GM19328 (cell line): ENCODE results near the gene HIF1A.
A peak's percentile ranks its signal among the peaks of the same experiment; 100 is the strongest.

Experiments used
- ATAC-seq: cut with Tn5 transposase; IDR thresholded peaks from one replicate; pipeline ENCODE4 v1.9.1; 2021; ENCODE audit warnings: mild to moderate bottlenecking, moderate library complexity; ENCODE audit not compliant: unreplicated experiment

Gene HIF1A

DNA sequence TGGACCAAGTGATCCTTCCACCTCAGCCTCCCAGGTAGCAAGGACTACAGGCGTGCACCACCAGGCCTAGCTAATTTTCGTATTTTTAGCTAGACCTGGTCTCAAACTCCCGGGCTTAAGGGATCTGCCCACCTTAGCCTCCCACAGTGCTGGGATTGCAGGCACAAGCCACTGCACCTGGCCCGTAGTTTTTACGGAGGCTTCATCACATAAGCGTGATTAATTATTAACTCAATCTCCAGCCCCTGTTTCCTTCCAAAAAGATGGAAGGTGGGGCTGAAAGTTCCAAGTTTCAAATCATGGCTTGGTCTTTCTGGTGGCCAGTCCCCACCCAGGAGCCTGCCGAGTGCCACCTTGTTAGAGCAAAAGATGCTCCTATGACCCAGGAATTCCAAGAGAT, 22.5 kb upstream of the HIF1A start:
- no peak for ATAC-seq

DNA sequence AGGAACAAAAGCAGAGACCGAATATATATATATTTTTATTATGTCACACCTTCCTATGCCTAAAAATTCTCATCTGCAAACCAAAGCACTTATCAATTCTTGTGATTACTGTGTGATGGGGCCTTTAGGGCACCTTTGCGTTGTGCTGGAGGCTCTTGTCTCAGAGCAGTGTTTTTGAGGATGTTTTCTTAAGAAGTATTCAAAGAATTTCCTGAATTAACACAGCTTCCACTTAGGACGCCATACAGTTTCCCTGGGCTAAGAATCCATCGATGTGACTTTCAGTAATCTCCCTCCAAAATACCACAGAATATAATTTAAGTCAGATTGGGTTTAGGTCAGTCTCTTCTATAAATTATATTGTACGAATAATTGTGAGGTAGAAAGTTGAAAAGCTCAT, 22.0 kb upstream of the HIF1A start:
- ATAC-seq = no peak

DNA sequence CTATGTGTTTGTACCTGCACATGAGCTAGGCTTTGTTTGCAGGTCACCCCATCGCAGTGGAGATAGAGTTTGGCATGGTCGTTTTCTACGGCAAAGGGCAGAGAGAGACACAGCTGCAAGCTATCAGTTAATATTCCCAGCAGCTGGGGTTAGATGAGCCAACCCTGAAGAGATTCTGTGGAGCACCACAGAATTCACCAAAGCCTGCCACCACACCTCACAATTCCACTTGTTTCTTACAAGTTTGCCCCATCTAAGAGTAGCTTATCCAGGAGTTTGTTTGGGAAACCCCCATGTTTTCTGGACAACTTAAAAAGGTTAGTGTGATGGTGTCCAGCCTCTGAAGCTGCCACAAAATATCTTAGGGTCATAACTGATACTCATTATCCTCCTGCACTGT, 20.0 kb upstream of the HIF1A start:
- ATAC-seq = no peak

DNA sequence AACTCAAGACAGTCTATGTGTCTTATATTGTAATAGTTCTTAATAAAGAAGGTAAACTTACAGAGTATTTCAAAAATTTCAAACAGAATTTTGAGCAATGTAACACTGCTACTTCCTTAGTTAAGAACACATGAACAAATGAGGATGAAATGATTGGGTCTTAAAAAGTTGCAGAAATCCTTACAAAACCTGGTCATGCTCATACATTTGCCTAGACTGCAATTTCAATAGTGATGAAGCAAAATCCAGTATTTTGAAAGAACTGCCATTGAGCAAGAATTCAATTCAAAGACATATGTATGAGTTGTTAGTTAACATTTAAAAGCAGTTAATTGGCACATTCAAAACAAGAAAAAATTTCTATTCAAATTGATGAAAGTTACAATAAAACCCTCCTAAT, 17.8 kb upstream of the HIF1A start:
- ATAC-seq = no peak

DNA sequence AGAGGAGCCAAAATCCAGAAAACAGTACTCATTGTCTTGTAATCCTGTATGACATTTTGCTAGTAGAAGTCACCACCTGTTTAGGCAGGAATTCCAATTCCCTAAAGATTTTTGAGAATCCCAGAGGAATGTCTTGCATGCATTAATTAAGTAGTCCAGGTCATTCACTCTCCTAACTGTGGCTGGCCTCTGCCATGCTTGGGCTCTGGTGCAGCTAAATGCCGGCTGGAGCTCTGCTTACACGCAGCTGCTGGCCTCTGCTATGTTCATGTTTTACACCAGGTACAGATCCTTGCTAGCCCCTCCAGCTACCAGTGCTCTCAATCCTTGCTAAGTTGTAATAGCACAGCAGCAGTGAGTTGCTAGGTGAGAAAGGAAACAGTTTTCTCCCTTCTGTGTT, 16.3 kb upstream of the HIF1A start:
- no peak for ATAC-seq

DNA sequence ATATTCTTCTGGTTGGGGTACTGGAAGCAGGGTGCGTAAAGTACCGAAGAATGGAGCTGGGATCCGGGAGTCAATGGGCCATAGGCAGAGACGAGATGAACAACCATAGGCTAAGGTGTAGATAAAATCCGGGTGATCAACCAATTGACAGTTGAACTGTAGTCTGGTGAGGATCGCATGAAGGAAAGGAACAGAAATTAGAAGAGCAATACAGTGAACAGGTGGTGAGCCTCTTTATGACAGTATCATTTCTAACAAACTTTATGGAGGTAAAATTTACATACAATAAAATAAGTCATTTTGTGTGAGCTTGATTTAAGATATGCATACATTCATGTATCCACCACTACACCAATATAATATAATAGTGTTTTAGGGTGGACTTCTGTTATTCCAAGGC, 13.9 kb upstream of the HIF1A start:
- no peak for ATAC-seq

DNA sequence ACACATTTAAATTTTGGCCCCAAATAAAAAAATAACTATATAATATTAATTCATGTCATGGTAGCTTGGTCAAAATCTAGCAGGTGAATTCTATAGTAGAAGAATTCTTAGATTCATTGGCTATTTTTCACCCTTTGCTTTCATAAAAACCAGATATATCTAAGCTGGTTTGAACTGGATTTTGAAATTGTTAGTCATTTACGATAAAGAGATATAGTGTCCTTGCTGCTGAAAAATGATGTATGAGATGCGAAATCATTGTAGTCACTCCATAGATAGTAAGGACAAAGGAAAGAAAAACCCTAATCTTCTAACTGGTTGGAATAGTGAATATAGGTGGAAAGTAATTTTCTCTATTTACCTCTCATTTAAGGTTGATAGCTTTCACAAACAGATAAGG, 12.2 kb upstream of the HIF1A start:
- ATAC-seq = no peak

DNA sequence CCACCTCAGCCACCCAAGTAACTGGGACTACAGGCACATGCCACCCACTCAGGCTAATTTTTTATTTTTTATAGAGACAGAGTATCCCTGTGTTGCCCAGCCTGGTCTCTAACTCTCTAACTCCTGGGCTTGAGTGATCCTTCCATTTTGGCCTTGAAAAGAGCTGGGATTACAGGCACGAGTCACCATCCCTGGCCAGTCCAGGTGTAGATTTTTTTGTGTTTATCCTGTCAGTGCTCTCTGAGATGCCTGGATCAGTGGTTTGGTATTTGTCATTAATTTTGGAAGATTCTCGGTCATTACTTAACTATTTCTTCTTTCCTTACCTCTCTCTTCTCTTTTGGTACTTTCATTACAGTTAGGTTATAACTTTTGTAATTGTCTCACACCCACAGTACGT, 5.3 kb upstream of the HIF1A start:
- ATAC-seq = no peak

DNA sequence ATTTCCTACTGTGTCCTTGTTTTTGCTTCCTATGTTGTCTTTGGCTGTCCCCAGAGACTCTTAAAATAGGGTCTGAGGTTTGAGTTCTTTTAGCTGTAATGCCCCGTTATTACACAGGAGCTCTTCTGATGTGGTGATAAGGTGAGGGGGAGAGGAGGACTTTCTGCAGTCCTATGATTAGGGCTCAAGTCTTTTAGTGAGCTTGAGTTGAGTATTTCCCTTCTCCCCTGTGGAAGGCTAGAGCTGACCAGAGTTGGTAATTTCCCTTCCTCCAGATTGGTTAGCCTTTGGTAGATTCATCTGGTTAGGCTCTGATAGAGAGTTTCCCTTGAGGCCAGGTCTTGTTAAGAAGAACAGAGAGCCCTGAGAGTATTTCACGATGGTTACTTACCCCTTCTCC, 4.3 kb upstream of the HIF1A start:
- ATAC-seq = no peak

DNA sequence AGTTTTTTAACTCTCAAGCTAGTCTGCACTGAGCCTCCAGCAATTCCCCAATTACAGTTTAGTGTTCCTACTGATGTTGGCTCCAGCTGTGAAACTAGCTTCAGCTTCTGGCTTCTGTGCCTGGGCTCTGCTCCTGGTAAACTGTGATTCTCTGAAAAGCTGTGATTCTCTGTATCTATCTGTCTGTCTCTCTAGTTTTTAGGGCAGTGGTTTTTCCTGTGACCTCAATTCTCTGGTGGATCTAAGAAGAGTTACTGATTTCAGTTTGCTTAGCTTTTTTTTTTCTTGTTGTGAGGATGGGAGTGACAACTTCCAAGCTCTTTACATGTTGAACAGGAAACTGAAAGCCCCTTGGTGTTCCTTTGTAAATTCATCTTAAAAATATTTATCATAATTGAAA, 3.8 kb upstream of the HIF1A start:
- ATAC-seq = no peak

DNA sequence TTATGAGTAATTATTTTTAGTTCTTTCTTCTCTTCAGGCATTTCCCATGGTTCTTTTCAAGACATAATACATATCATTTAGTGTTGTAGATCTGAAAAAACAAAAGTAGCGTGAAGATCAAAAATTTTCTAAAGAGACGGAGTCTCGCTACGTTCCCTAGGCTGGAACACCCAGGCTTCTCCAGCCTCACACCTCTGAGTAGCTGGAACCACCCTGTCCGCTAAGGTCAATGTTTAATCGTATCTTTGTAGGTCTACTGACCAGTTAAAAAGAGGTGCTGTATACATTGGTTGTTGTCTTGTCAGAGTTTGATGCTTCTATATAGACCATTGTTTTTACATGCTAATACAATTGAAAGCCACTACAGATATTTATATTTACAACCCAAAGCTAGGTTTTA, 1.3 kb upstream of the HIF1A start:
- ATAC-seq = no peak

DNA sequence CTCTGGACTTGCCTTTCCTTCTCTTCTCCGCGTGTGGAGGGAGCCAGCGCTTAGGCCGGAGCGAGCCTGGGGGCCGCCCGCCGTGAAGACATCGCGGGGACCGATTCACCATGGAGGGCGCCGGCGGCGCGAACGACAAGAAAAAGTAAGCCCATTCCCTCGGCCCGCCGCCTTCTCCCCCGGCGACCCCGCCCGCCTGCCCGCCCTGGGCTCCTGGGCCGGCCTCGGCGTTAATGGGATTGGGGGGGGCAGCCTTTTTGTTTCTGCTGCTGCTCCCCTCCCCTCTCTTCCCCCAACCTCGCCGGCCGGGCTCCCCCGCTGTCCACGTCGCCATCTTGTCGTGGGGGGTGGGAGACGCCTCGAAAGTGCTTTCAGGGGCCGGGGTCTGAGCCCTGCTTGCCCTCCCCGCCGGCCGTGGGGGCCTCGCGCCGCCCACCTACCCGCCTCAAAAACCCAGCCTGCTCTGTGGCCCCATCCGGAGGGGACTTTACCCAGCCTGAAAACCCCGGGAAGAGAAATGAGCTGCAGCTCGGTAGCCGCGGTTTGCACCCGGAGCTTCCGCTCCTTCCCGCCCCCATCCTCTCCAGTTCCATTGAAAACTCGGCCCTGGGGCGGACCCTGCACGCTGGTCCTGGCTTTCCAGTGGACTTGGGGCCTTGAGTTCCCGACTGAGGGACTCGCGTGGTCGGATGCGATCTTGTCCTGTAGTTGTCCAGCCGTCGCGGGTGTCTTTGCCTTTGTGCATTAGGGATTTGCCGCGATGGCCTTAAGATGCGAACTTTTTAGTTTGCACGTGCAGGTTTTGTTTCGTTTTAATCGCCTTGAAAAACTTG, 598 bp downstream of the HIF1A start:
- ATAC-seq = peak; percentile 5

DNA sequence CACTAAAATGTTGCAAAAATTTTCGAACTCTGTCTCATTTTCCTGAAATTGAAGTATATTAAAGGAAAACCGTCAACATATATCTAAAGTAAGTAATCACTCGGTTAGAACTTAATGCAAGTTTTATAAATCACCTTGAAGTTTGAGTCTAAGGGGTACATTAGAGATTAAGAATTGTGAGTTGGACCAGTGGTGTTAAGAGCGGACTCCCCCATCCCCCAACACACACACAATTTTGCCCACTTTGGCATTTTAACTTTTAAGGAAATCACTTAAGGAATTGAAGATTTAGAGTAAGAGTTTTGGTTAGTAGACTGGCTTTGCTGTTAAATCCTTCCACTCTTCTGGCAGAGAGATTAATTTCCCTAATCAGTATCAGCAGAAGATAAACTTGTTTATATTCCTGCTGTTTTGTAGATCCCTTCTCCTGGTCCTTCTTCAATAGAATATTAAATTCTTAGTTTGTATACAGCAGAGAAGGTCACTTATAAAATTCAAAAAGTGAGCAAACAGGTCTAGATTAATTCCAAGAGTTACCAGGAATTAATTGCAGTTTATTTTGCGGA, 1.5 kb downstream of the HIF1A start:
- no peak for ATAC-seq

DNA sequence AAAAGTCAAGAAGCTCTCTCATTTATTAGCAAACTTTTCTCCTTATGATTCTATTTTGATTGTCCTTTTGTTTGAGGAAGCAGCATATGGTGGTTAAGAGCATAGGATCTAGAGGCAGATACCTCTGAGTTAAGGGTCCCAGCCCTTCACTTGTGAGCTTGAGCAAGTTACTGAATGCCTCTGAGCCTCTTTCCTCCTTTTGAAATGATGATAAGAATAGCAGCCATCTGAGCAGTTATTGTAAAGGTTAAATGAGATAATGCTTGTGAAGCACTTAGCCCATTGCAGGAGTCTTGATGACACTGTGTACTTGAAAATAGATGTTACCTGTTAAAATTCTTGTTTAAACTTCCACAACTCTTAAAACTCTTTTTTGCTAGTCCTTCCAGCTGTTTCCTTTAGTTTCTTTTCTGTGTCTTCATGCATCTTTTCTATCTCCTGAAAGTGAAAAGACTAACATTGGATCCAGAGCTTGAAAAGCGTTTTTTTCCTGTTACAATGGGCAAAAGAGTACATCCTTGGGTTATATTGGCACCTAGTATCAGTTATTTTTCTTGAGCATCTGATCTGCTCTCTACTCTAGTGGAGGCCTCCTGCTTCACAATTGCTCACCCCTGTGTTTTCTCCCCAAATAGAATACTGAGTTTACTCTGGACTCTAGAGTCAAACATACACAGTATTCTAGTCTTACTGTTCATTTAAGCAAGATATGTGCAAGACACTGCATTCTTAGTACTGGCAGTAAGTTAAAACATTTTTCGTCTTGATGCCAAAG, 3.1 kb downstream of the HIF1A start:
- no peak for ATAC-seq

DNA sequence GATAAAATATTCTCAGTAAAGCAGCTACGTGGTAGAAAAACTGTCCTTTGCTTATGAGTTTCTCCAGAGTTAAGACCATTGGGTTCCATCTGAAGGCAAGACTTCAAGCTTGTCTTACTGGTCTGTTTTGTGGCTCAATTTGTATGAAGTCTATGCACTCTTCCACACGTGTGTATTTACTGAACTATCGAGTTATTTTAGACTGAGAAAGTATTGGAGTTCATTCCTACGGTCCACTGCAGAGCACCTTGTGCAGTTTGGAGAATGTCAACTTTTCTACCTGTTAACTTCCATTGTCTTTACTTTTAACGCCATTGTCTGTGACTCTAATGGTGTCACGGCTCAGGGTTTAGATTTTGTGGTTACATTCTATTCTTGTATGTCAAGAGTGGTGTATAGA, 3.7 kb downstream of the HIF1A start:
- no peak for ATAC-seq

DNA sequence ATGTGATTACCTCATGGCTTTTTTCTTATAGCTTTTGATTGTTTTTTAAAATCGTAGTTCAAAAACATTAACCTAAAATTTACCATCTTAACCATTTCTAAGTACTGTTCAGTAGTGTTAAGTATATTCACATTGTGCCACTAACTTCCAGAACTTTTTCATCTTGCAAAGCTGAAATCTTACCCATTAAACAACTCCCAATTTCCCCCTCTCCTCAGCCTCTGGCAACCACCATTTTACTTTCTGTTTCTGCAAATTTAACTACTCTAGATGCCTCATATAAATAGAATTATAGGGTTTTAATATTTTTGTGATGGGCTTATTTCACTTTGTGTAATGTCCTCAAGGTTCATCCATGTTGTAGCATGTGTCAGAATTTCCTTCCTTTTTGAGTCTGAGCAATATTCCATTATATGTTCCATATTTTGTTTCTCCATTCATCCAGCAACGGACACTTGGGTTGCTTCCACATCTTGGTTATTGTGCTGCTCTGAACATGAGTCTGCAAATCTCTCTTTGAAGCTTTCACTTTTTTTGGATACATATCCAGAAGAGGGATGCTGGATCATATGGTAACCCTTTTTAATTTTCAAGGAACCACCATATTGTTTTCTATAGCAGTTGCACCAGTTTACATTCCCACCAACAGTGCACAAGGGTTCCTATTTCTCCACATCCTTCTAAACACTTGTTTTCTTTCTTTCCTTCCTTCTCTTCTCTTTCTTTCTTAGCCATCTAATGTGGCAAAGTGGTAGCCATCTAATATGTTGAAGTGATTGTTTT, 5.0 kb downstream of the HIF1A start:
- ATAC-seq = no peak

DNA sequence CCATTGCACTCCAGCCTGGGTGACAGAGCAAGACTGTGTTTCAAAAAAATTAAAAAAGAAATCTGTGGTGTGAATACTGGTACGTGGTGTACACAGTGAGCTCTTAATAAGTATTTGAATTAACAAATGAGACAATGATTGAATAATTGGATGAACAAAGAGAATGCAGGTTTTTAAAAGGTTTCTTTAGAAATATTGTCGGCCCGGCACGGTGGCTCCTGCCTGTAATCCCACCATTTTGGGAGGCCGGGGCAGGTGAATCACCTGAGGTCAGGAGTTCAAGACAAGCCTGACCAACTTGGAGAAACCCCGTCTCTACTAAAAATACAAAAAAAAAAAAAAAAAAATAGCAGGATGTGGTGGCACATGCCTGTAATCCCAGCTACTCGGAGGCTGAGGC, 6.6 kb downstream of the HIF1A start:
- no peak for ATAC-seq

DNA sequence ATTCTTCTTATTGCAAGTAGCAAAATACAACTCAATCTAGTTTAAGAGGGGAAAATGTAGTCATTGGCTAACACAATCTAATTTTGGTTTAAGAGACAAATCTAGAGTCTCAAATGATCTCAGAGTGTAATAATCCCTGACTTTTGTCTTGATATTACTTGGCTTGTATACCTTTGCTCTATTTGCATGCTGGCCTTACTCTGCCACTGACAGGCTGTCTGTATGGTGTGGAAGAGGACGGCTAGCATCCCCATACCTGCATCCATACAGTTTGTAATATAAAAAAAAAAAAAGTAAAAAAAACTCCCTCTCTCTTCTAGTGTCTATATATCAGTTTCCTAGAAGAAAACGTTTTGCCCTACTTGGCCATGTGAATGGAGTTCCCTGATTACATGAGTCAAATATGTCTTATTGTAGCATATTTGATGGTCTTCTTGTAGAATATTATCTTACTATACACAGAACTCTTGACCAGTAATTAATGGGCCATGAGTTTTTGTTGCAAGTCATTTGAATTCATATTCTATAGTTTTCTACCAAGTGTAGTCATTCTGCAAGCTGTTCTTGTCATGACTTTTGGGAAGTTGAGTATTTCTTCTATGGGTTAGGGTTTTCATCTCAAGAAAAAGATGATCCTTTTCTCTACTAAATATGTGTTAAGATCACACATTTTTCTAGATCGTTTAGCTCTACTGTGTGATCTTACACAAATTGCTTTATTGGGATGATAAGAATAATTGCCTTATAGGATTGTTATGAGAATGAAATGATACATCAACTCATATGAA, 8.2 kb downstream of the HIF1A start:
- ATAC-seq = no peak

DNA sequence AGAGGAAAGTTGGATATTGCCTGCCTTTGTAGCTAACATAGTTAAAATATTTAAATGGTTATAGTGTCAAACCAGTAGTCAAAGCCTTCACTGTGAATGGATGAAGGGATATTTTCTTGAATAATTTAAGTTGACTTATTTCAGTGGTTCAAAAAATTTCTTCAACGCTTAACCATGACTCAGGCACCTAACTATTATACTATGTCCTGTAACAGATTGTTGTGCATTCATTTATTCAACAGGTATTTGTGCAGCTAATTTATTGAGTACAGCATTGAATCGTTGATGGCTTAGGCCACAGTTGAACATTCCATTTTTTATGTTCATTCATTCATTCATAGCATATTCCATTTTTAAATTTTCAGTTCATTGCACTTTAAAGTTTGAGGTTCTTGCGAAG, 9.2 kb downstream of the HIF1A start:
- no peak for ATAC-seq

DNA sequence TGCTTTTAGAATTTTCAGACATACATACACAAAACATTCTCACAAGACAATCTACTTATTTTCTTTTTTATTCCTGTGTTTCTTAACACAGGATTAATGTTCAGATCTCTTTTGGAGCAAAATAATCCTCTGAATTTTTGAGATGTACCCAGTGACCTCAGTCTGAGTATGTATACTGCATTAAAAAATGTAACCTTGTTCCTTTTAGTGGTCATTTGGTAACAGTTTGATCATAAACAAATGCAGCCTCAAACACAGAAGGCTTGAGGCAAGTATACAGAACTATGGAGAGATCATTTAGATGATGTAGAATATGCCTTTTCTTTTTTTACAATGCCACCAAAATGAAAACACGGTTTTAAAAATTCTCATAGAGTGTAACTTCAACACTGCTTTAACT, 9.7 kb downstream of the HIF1A start:
- no peak for ATAC-seq
